Measurements from ENCODE around the gene PTGIR.
"Not testable (repeated sequence)": the region's sequence is repeated elsewhere in the genome, so short reads cannot be mapped to it uniquely, and the experiment has no call there.

Gene PTGIR

GRCh38 chr19:46637224-46637623 lies 12.3 kb upstream of the PTGIR start:
- DNase-seq: no peak

DNA sequence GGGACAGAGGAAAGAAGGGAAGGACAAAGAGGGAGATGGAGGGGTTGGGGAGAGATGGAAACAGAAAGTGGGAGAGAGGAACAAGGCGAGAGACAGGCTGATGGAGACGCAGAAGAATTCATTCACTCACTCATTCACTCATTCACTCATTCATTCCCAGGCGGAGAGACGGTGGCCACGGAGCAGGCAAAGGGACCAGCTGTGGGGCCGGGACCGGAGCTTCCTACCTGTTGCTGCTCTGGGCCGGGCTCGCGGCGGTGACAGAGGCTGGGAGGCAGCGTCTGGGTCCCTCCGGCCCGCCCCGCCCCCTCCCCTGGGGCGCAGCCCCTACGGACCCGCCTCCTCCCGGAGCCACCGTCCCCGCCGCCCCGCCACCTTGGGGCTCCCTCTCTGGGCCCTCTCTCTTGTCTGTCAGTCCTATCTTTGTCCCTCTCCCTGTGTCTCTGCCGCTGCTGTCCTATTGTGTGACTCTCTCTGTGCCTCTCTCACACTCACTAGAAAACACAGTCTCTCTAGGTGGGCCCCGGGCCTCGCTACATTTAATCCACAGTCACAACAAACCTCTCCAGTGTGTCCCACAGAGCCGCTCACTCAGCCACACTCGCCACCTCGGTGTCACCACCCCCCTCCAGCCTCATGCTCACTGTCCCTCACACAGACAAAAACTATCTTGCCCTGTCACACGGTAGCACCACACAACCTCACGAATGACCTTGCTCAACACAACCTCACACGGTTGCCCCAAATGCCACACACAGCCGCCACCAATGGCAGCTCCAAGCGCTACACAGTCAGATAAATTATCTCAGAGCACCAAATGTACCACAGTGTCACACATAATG lies 11.3 kb upstream of the PTGIR start, which contains the start of gene GNG8:
GNG8 (minus strand) TSS at position 283 of the 842 bp plus-strand sequence. CDS start 1,520 bp downstream, outside the sequence.
- DNase-seq: no peak

DNA sequence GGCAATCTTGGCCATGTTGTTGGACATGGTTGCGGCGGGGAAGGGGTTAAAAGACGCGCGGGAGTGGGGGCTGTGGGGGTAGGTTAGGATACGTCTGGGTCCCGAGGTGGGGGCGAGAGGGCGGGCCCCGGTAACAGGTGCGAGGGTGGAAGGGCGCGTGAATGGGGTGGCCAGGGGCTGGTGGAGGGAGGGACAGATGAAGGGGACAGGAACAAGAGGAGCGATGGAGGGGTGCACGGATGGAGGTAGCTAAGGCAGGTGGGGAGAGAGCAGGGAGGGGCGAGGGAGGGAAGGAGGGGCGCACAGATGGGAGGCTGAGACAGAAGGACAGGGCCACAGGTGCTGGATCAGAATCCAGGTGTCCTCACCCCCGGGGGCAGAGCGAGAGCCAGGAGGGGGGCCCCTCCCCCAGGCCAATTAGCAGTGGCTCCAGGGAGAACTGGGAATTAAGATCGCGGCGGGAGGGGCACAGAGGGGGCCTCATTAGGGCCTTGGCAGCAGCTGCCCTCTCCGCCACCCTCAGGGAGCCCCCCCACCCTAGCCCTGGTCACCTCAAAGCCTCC lies 9.8 kb upstream of the PTGIR start:
- DNase-seq: no peak

DNA sequence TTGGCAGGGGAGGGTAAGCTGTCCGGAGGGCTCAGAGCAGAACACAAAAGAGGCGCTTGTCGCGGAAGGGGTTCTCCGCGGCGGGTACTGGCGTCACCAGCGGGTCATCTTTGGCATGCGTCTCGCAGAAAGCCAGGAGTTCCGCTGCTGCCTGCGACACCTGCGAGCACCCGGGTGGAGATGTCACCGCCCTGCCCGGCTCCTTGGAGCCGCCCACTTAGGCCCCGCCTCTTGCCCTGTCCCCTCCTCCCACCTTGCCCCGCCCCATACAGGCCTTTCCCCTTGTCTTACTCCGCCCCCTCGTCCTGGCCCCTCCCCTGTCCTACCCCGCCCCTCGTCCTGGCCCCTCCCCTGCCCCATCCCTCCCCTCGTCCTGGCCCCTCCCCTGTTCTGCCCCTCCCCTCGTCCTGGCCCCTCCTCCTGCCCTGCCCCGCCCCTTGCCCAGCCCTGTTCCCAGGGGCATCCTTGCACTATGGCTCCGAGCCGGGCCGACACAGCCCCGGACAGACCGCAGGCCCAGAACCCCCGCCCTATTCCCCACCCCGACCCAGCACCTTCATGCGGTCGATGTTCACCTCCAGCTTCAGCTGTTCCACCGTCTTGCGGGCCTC lies 9.3 kb upstream of the PTGIR start:
- DNase-seq: peak; percentile 14

- DNase-seq: no peak
Measured at GRCh38 chr19:46633130-46633529, 8.2 kb upstream of the PTGIR start.

DNA sequence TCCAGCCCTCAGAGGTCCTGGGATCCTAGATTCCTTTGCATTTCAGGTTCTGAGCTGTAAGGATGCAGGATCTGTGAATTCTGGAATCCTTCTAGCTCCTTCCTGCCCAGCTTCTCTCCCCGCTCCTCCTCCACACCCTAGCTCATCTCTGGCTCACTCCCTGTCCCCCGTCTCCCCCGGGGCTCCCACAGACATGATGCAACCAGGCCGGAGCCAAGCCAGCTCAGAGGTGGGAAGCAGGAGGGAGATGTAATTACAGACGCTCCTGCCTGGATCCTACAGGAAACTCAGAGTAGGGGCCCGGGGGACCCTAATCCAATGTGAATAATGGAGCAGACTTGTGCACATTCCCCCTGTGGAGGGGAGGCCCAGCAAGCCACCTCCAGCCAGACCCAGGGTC lies 6.6 kb upstream of the PTGIR start:
- no peak for DNase-seq

DNA sequence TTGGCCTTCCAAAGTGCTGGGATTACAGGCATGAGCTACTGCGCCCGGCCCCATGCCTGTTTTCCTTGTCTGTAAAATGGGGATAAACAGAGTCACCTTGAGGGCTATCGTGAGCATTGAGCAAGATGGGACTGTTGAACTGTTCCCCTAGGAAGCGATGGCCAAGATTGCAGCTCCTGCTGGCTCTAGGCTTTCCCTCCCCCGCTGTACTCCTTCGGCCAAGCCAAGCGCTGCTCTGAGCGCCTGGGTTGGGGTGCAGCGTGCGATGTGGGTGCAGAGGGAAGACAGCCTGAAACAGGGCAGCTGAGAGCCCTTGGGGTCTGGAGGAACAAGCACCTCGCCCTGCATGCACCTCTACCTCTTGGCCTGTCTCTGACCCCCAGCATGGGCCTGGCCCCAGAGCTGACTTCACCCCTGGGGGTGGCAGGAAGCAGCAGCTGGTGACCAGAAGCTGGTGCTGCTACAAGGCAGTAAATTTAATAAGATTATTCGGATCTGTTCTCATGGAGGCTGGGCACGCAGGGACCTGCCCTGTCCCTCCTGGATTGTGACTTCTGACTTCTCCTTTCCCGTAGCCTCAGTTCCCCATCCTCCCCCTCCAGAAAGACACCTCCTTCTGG lies 5.8 kb upstream of the PTGIR start:
- DNase-seq: no peak

DNA sequence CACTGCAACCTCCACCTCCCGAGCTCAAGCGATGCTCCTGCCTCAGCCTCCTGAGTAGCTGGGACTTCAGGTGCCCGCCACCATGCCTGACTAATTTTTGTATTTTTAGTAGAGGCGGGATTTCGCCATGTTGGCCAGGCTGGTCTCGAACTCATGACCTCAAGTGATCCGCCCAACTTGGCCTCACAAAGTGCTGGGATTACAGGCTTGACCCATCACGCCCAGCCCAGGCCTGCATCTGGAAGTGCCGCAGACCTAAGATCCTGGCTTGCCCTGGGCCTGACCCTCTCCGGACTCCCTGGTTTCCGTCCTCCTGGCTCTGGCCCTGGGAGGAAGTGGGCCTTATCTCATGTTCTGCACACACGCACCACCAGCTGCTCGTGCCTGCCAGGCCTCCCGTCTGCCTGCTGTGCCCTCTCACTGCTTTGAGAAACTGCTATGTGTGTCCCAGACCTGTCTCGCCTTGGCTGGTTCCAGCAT lies 4.7 kb upstream of the PTGIR start:
- peak; percentile 19 for DNase-seq

DNA sequence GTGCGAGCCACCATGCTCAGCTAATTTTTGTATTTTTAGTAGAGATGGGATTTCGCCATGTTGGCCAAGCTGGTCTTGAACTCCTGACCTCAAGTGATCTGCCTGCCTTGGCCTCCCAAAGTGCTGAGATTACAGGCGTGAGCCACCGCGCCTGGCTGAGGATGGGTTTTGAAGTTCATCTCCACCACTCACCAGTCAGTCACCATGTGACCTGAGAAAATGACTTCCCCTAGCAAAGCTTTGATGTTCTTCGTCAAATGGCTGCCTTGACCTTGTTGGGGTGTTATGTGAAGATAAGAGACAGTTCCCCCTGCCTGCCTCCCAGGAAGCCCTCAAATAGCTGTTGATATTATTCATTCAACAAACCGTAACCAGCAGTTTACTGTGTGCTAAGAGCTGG lies 4.1 kb upstream of the PTGIR start:
- not testable (repeated sequence) for DNase-seq

GRCh38 chr19:46626446-46626845 lies 1.6 kb upstream of the PTGIR start:
- DNase-seq: no peak

DNA sequence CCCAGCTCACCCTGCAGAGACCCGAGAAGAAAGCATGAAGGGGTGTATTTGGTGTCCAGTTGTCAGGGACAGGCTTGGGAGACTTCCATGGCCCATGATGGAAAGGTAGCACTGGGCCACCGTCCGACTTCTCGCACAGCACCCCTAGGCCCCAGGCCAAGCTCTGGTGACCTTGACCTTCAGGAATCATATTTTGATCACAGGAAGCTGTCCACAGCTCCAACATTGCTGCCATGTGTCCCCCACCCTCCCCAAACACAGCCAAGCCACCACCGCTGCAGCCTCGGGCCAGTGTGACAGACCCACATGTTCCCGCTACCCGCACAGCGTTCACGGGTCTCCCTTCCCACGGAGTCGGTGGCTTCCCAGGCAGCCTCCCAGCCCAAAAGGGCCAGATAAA lies 842 bp upstream of the PTGIR start:
- DNase-seq: no peak

DNA sequence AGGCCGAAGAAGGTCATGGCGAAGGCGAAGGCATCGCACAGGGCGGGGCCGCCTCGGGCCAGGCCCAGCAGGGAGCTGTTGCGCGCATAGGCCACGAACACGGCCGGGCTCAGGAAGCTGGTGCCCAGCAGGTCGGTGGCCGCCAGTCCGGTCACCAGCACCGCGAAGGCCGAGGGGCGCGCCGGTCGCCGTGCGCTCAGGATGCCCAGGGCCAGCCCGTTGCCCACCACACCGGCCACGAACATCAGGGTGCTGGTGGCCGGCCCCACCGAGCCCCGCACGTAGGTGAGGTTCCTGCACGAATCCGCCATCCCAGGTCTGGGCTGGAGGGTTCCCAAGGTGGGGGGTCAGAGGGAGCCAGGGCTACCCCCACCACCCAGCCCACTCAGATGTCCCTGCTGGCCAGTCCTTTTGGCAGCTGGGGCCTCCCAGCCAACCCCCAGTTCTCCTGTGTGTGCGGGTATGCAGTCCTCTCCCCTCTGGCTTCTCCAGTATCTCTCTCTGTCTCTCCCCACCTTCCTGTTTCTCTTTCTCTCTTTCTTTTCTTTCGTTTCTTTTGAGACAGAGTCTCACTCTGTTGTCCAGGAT lies 880 bp downstream of the PTGIR start:
- no peak for DNase-seq

- no peak for DNase-seq
Measured at GRCh38 chr19:46622118-46622446, 2.8 kb downstream of the PTGIR start.

- no peak for DNase-seq
Measured at GRCh38 chr19:46621191-46622117, 3.4 kb downstream of the PTGIR start.

GRCh38 chr19:46620716-46621115 lies 4.2 kb downstream of the PTGIR start:
- no peak for DNase-seq

DNA sequence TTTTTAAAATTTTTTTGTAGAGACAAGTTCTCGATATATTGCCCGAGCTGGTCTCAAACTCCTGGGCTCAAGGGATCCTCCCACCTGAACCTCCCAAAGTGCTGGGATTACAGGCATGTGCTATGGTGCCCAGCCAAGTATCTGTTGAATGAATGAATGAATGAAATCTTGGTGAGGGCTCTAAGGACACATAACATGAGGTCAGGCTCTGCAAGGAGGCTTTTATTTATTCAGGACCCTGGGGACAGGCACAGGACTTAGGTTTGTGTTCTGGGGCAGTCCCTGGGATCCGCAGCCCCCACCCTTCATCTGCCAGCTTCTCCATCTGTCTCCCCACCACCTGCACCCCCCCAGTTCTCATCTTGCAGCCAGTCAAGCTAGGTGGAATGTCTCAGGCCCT lies 4.6 kb downstream of the PTGIR start:
- no peak for DNase-seq

DNA sequence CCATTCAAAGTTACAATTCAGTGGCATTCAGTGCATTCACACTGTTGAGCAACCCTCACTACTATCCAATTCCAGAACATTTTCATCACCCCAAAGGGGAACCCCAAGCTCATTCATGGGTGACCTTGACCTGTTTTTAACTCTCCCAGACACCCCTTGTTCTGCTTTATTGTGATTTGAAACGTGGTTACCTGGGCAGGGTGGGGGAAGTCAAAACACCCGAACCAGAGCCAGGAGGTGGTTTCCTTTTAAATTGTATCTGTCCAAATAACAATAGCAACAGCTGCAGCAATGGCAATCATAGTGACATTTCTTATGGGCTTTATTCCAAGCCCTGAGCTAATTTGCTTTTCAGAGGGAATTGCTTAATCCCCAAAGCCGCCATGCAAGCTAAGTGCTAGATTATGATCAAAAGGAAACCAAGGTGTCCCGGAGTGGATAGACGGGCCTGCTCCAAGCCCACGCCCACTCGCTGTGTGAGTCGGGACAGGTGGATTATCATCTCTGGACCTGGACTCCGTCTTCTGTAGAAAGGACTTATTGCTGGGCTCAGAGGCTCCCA lies 6.1 kb downstream of the PTGIR start:
- DNase-seq: peak; percentile 29

- no peak for DNase-seq
Measured at GRCh38 chr19:46617601-46618000, 7.3 kb downstream of the PTGIR start.

DNA sequence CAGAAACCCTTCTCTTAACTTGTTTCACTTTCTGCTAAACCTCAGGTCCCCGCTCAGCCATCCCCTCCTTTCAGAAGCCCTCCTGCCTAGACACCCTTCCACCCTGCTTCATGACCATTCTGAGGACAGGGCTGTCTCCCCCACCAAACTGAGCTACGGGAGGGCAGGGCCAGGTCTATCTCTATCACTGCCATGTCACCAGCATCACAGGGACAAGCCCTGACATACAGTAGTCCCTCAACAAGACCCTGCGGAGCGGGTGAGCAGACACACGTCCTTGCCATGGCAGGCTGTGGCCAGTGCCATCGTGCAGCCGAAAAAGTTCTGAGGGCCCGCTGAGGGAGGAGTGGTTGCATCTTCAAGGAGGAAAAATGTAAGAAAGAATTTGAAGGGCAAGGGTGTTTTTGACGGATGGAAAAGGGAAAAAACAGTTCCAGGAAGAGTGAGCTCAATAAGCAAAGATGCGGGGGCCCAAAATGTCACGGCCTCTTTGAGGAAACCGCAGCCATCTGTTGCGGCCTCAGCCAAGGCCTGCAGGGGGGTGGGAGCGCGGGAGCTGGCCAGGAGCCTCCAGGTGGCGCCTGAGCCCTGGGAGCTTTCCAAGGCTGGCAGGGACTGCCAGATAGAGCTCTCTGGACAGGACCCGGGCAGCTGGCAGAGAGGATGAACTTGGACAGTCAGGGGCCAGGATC lies 8.1 kb downstream of the PTGIR start:
- peak; percentile 74 for DNase-seq

DNA sequence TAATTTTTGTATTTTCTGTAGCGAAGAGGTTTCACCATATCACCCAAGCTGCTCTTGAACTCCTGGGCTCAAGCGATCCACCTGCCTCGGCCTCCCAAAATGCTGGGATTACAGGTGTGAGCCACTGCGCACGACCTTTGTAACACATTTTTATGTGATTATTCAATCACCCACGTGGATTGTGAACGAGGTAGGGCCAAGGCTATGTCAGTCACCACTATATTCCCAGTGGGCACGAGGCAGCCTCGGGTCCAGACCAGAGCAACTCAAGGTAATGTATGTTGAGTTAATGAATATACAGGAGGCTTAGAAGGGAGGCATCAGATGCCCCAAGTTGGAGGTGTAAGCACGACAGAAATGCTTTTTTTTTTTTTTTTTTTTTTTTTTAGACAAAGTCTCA lies 8.9 kb downstream of the PTGIR start:
- DNase-seq: no peak

DNA sequence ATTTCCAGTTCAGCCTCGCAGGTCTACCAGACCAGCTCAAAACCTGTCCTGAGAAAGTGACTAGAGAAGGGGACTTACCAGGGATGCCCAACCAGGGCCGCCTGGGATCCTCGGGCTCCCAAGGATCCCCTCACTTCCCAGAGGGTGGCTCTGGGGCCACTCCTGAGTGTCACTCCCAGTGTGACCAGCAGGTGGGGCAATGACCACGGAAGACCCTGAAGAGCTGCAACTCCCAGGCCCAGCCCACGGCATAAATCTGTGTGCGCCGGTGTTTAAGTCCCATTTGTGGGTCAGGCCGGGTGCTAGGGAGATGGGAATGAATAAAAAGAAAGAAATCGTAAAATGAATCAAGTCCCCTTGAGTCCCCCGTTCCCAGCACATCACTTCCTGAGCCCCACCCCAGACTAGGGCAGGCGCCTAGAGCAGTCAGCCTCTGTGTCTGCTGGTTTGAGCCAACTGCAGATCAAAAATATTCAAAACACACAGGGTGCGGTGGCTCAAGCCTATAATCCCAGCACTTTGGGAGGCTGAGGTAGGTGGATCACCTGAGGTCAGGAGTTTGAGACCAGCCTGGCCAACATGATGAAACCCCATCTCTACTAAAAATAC lies 10.7 kb downstream of the PTGIR start:
- DNase-seq: peak; percentile 36

All from DMS 273 treated with DMSO at 0.1 percent for 48 hours (cell line).